ACC112 (cell line): Measurements from ENCODE around the gene TNN.

Experiments
- H2AFZ ChIP-seq: fragments of 200-600 bp; sonication (generic); one replicate; pipeline ENCODE4 v1.6.0; 2017; ENCODE audit warnings: antibody characterized with exemption, low read length; ENCODE audit not compliant: unreplicated experiment
- H3K27ac ChIP-seq: fragments of 200-600 bp; sonication (generic); 2 replicates; pipeline ENCODE4 v1.5.1; 2014; ENCODE audit warnings: low read depth, mild to moderate bottlenecking, antibody characterized with exemption, low read length, moderate library complexity
- H3K27me3 ChIP-seq: fragments of 200-600 bp; sonication (generic); 2 replicates; pipeline ENCODE4 v1.6.1; 2014; ENCODE audit warnings: mild to moderate bottlenecking, antibody characterized with exemption, low read length, moderate library complexity, mixed read lengths; ENCODE audit not compliant: insufficient read depth
- H3K36me3 ChIP-seq: fragments of 200-600 bp; sonication (generic); 2 replicates; pipeline ENCODE4 v1.6.1; 2016; ENCODE audit warnings: mild to moderate bottlenecking, antibody characterized with exemption, low read length, moderate library complexity, mixed read lengths; ENCODE audit not compliant: insufficient read depth
- H3K4me1 ChIP-seq: fragments of 200-600 bp; sonication (generic); one replicate; pipeline ENCODE4 v1.6.1; 2016; ENCODE audit warnings: low read length, mixed read lengths; ENCODE audit not compliant: insufficient read depth, unreplicated experiment, control insufficient read depth
- H3K4me3 ChIP-seq: fragments of 200-600 bp; sonication (generic); 2 replicates; pipeline ENCODE4 v1.5.1; 2014; ENCODE audit warnings: mild to moderate bottlenecking, low read depth, low read length
- H3K79me2 ChIP-seq: fragments of 200-600 bp; sonication (generic); one replicate; pipeline ENCODE4 v1.6.0; 2016; ENCODE audit warnings: low read length; ENCODE audit not compliant: control insufficient read depth, unreplicated experiment, insufficient read depth

The TNN gene

DNA sequence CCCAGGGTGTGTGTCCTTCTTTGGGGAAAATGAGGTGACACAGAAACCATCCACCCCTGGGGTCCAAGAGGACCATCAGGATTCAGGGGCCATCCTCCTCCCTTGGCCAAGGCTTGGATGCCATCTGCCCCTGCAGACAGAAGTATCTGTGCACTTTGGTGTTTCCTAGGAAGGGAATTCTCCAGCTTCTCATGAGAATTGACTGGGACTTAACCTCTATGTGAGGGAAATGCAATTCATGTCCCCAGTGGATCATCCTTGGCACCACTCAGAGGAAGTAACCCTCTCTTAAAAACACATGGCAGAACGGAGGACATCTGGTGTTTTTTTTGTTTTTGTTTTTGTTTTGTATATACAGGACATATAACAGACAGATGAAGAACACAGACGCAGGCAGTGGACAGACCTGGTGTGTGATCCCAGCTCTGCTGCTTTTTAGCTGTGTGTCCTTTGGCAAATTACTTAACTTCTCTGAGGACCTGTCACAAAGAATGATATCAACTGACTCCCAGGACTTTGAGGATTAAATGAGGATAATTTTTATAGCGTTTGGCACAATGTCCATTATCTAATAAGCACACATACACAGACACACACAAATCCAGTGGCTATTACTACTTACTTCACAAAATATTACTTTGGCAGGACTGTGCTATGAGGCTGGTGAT is 3.8 kb downstream of the TNN start:
- Histone ChIP-seq H3K4me1 (no peaks in the 10 kb centered on the region), H2AFZ (no peak overlapping the region), H3K36me3 (no peaks in the 10 kb centered on the region), H3K27me3 (peaks cover 44% of the 10 kb centered on the region), H3K79me2 (no peaks in the 10 kb centered on the region), H3K4me3 (no peak overlapping the region), H3K27ac (no peak overlapping the region)

DNA sequence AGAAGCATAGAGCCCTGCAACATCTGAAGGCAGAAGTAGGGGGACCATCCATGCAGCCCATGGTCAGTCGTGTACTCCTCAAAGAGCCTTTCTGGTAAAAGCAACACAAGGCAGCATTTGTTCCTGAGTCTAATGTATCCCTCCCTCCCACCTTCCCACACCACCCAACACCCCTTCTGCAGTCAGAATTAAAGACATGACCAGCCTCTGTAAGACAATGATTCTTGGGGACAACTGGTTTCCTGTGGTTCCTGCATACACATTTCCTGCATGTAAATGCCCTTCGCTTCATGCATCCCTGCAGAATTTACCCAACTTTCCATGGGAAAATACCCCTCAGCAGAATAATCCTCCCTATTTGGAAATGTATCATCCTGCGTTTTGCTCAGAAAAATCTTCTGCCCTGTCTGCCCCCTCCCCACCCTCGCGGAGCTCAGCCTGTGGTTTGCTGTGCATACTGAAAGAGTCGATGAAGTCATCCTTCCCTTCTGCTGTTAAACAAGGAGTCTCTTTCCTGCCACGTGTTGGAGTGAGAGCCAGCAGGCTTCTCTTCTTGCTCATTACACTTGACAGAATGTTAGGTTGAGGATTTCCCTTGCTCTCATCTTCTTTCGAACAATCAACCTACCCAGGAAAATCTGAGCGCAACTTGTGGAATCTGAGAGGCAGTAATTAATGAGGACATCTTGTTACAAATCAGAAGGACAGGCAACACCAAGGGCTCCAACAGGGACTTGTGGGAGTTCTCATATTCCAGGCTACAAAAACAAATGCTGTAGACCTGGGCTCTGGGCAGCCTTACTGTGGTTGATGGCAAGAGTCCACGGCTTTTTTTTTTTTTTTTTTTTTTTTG is 4.7 kb downstream of the TNN start:
- H3K27ac ChIP-seq = no peak overlapping the region
- H3K4me3 ChIP-seq = no peak overlapping the region
- H2AFZ ChIP-seq = no peak overlapping the region
- H3K27me3 ChIP-seq = peaks cover 41% of the 10 kb centered on the region
- H3K4me1 ChIP-seq = no peaks in the 10 kb centered on the region
- no peaks in the 10 kb centered on the region for H3K36me3 ChIP-seq
- H3K79me2 ChIP-seq = no peaks in the 10 kb centered on the region

DNA sequence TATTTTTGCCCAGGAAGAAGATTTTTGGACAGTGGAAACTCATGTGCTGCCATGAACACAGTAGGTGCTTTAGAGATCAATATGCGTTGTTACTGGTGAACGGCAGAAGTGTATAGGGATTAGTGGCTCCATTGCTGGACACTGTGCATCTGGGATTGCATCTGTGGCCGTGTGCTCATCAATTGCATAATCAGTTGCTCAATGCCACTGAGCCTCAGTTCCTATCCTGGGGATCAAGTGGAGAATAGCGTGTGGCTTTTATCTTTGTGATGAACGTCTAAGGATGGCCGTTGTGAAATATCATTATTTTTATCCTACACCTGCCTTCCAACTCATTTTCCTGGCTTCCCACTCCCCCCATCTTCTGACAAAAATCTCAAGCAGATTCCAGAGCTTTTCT is 5.4 kb downstream of the TNN start:
- H3K27ac ChIP-seq = no peak overlapping the region
- no peaks in the 10 kb centered on the region for H3K4me1 ChIP-seq
- no peak overlapping the region for H2AFZ ChIP-seq
- H3K4me3 ChIP-seq = no peak overlapping the region
- peaks cover 35% of the 10 kb centered on the region for H3K27me3 ChIP-seq
- no peaks in the 10 kb centered on the region for H3K36me3 ChIP-seq
- no peaks in the 10 kb centered on the region for H3K79me2 ChIP-seq

DNA sequence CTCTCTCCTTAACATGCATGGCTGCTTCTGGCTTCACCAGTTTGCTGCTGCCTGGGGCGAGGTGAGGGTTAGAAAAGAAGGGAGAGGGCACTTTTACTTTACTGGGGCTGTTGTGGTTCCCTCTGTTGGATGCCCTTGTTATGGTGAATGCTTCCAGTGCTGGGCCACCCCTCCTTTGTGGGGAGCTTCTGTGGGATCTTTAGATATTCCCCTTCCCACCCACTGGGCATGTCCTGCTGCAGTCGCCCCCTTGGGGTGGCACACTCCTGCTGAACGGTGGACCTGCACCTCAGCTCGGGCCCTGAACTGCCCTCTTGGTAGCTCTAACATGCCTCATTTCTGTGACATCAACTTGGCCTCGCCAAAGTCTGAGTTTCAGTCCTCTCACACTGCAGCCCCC is 6.0 kb downstream of the TNN start:
- no peaks in the 10 kb centered on the region for H3K36me3 ChIP-seq
- H3K4me1 ChIP-seq = no peaks in the 10 kb centered on the region
- H3K4me3 ChIP-seq = no peak overlapping the region
- no peak overlapping the region for H3K27ac ChIP-seq
- H2AFZ ChIP-seq = no peak overlapping the region
- H3K79me2 ChIP-seq = no peaks in the 10 kb centered on the region
- H3K27me3 ChIP-seq = peaks cover 32% of the 10 kb centered on the region

DNA sequence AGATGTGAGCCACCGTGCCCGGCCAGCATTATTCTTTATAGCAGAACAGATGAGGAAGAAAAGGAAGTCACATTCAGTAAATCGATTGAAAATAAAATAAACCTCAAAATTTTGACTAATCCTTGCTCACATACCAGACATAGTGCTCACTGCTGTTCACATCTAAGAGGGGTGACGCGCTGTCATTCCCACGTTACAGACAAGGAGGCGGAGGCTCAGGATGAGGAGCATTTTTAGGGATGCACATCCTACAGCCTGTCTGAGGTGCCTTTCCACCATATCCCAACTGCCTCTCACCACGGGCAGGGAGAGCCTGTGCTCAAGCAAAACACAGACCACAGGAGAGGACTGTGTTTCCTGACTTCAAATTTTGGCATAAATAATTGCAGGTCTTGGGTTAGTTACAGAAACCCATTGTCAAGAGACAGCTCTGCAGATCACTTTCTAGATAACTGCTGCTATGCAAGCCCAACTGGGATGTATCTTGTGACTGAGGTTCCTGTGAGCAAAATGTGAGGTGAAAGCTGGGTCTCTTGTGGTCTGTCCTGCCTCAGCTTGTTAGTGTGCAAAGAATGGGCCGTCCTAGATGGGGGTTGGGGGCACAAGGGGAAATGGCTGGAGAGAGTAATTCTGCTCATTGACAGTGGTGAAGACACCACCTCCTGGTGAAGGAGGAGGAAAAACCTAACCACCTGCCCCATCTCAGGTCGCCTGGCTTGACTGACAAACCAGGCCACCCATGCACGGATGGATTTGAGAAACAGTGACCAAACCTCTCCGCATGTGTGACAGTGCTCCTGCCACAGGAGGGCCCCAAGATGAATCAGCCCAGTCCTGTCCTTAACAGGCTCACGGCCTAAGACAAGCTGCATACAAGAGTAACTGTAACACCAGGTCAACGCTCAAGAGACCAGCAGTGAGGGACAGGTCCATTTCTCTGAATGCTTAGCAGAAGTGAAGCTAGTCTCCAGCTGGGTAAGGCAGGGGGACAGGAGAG is 8.2 kb downstream of the TNN start:
- Histone ChIP-seq H3K79me2 (no peaks in the 10 kb centered on the region), H3K27me3 (peaks cover 19% of the 10 kb centered on the region), H3K4me1 (no peaks in the 10 kb centered on the region), H3K36me3 (no peaks in the 10 kb centered on the region), H2AFZ (no peak overlapping the region), H3K4me3 (no peak overlapping the region), H3K27ac (no peak overlapping the region)

DNA sequence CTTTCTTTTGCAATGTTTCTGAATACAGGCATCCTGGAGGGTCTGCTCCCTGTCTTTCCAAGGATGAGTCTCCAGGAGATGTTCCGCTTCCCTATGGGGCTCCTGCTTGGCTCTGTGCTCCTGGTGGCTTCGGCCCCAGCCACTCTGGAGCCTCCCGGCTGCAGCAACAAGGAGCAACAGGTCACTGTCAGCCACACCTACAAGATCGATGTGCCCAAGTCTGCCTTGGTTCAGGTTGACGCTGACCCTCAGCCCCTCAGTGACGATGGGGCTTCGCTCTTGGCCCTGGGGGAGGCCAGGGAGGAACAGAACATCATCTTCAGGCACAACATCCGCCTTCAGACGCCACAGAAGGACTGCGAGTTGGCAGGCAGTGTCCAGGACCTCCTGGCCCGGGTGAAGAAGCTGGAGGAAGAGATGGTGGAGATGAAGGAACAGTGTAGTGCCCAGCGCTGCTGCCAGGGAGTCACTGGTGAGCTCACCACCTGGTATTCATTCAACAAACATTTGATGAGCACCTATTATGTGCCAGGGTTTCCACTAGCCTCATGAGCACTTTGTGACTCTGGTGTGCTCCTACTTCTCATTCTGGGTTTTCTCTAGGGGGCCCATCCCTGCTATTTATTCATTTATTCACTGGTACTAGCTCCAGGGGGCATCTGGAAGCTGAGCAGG is 9.9 kb downstream of the TNN start:
- peaks cover 10% of the 10 kb centered on the region for H3K27me3 ChIP-seq
- no peaks in the 10 kb centered on the region for H3K36me3 ChIP-seq
- H2AFZ ChIP-seq = no peak overlapping the region
- no peak overlapping the region for H3K27ac ChIP-seq
- H3K4me3 ChIP-seq = no peak overlapping the region
- no peaks in the 10 kb centered on the region for H3K79me2 ChIP-seq
- H3K4me1 ChIP-seq = no peaks in the 10 kb centered on the region

DNA sequence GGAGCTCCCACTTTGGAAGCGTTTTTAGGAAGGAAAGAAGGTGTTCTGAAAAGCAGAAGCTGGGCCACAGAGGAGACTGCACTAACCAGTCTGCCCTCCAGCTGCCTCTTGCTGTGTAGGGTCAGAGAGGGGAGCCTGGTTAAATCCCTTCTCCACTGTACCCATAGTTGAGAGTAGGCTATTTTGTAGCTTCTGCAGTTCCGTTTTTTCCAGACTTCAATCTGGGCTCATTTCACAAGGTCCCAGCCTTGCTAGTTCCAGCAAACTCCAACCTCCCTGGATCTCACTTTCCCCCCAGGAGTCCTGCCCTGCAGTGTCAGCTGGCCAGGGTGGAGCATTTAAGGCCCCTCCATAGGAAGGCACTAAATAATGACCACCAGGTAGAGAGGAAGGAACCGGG is 11.0 kb downstream of the TNN start:
- Histone ChIP-seq H2AFZ (no peak overlapping the region), H3K27ac (no peak overlapping the region), H3K27me3 (peaks cover 10% of the 10 kb centered on the region), H3K79me2 (no peaks in the 10 kb centered on the region), H3K4me1 (no peaks in the 10 kb centered on the region), H3K36me3 (no peaks in the 10 kb centered on the region), H3K4me3 (no peak overlapping the region)

DNA sequence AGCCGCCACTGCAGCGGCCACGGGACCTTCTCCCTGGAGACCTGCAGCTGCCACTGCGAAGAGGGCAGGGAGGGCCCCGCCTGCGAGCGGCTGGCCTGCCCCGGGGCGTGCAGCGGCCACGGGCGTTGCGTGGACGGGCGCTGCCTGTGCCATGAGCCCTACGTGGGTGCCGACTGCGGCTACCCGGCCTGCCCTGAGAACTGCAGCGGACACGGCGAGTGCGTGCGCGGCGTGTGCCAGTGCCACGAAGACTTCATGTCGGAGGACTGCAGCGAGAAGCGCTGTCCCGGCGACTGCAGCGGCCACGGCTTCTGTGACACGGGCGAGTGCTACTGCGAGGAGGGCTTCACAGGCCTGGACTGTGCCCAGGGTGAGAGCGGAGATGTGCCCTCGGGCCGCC is 11.7 kb downstream of the TNN start:
- no peaks in the 10 kb centered on the region for H3K79me2 ChIP-seq
- H3K4me1 ChIP-seq = no peaks in the 10 kb centered on the region
- peaks cover 10% of the 10 kb centered on the region for H3K27me3 ChIP-seq
- no peaks in the 10 kb centered on the region for H3K36me3 ChIP-seq
- H2AFZ ChIP-seq = no peak overlapping the region
- H3K4me3 ChIP-seq = no peak overlapping the region
- no peak overlapping the region for H3K27ac ChIP-seq

DNA sequence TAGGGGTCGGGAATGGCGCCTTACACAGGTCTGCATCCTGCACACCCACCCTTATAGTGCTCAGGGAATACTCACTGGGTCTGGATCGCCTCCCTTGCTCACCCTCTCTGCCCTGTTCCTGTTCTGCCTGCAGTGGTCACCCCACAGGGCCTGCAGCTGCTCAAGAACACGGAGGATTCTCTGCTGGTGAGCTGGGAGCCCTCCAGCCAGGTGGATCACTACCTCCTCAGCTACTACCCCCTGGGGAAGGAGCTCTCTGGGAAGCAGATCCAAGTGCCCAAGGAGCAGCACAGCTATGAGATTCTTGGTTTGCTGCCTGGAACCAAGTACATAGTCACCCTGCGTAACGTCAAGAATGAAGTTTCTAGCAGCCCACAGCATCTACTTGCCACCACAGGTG is 12.4 kb downstream of the TNN start:
- Histone ChIP-seq H2AFZ (no peak overlapping the region), H3K27me3 (peaks cover 10% of the 10 kb centered on the region), H3K36me3 (no peaks in the 10 kb centered on the region), H3K4me1 (no peaks in the 10 kb centered on the region), H3K27ac (no peak overlapping the region), H3K4me3 (no peak overlapping the region), H3K79me2 (no peaks in the 10 kb centered on the region)

DNA sequence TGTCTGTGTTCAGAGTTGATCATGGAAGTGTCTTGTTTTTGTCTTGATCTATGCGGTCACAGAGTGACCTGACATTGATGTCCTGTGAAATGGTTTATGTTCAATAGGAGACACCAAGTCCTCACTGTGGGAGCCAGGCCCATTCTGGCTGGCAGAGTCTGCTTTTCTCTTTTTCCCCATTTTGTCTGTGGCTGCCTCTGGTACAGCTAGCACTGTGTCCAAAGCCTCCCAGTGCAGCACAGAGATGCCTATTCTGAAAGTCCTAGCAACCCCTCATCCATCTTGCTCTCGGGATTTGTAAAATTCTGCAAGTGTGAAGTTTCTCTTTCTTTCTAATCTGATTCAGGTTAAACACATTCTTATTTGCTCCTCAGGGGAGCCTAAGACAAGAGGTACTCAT is 14.3 kb downstream of the TNN start:
- no peaks in the 10 kb centered on the region for H3K4me1 ChIP-seq

More for the DNA sequence above, 14.3 kb downstream of the TNN start:
- Histone ChIP-seq H3K79me2 (no peaks in the 10 kb centered on the region), H3K27me3 (peaks cover 11% of the 10 kb centered on the region), H3K36me3 (no peaks in the 10 kb centered on the region), H3K4me3 (no peak overlapping the region), H3K27ac (no peak overlapping the region), H2AFZ (no peak overlapping the region)
